HEK293T (cell line): ENCODE data around the gene ADAP1.

Experiments
- CTCF ChIA-PET: fragments of 350-600 bp; formaldehyde crosslinking; extraction: SDS; loops from one replicate; lab custom pipeline; 2021; ENCODE audit warnings: antibody characterized with exemption, inconsistent platforms; lab: Yijun Ruan, JAX
- POLR2A ChIA-PET: fragments of 350-600 bp; formaldehyde crosslinking; extraction: SDS; loops from one replicate; lab custom pipeline; 2020; ENCODE audit warnings: antibody characterized with exemption, inconsistent platforms; lab: Yijun Ruan, JAX
- DNase-seq: peaks from one replicate; pipeline ENCODE4 v3.0.0; 2012; ENCODE audit warnings: mixed read lengths; ENCODE audit errors: extremely low spot score
- ARNT ChIP-seq: fragments of 450-650 bp; IDR thresholded peaks from 2 replicates; pipeline ENCODE4 v1.6.1; 2017; ENCODE audit warnings: mild to moderate bottlenecking
- BHLHE40 ChIP-seq: fragments of 450-650 bp; IDR thresholded peaks from 2 replicates; pipeline ENCODE4 v1.6.1; 2016; ENCODE audit warnings: mild to moderate bottlenecking, moderate library complexity, borderline replicate concordance
- CTBP1 ChIP-seq: fragments of 450-650 bp; IDR thresholded peaks from 2 replicates; pipeline ENCODE4 v1.6.1; 2016; ENCODE audit warnings: borderline replicate concordance
- ELF4 ChIP-seq: fragments of 450-650 bp; IDR thresholded peaks from 2 replicates; pipeline ENCODE4 v1.6.1; 2017; ENCODE audit warnings: antibody characterized with exemption
- FOXA1 ChIP-seq: fragments of 450-650 bp; IDR thresholded peaks from 2 replicates; pipeline ENCODE4 v1.6.1; 2016; ENCODE audit warnings: mild to moderate bottlenecking
- FOXK2 ChIP-seq: fragments of 450-650 bp; IDR thresholded peaks from 2 replicates; pipeline ENCODE4 v1.6.1; 2016; ENCODE audit warnings: mild to moderate bottlenecking
- FOXM1 ChIP-seq: fragments of 450-650 bp; IDR thresholded peaks from 2 replicates; pipeline ENCODE4 v1.6.1; 2017; ENCODE audit warnings: mild to moderate bottlenecking, borderline replicate concordance
- HDGF ChIP-seq: fragments of 450-650 bp; IDR thresholded peaks from 2 replicates; pipeline ENCODE4 v1.6.1; 2017; ENCODE audit warnings: antibody characterized with exemption, borderline replicate concordance
- L3MBTL2 ChIP-seq: fragments of 450-650 bp; conservative IDR thresholded peaks from 2 replicates; pipeline ENCODE4 v1.6.1; 2016; ENCODE audit warnings: mild to moderate bottlenecking
- LEF1 ChIP-seq: fragments of 450-650 bp; IDR thresholded peaks from 2 replicates; pipeline ENCODE4 v1.6.1; 2017; ENCODE audit warnings: mild to moderate bottlenecking, borderline replicate concordance
- NFRKB ChIP-seq: fragments of 450-650 bp; IDR thresholded peaks from 2 replicates; pipeline ENCODE4 v1.6.1; 2016; ENCODE audit warnings: mild to moderate bottlenecking, moderate library complexity
- SP1 ChIP-seq: fragments of 450-650 bp; IDR thresholded peaks from 2 replicates; pipeline ENCODE4 v1.6.1; 2017
- SUZ12 ChIP-seq: fragments of 450-650 bp; IDR thresholded peaks from 2 replicates; pipeline ENCODE4 v1.6.1; 2016; ENCODE audit warnings: mild to moderate bottlenecking
- TARDBP ChIP-seq: fragments of 450-650 bp; IDR thresholded peaks from 2 replicates; pipeline ENCODE4 v1.6.1; 2016
- ZNF384 ChIP-seq: fragments of 450-650 bp; IDR thresholded peaks from 2 replicates; pipeline ENCODE4 v1.6.1; 2016
- TF ChIP-seq, protein P1 (sequence below): fragments of 450-650 bp; IDR thresholded peaks from 2 replicates; pipeline ENCODE4 v1.6.1; 2016

Gene ADAP1

DNA sequence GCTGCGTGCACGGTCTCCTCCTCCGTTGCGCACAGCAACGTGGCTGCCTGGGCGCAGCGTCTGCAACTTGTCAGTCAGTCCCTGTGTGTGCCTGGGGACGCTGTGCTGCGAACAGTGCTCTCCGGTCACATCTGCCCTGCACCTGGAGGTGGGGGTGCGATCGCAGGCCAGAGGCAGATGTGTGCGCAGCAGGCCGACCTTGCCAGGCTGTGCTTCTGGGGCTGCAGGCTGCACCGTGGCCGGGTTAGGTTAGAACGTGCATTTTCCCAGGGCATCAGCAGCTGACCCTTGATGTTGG, 86.3 kb downstream of the ADAP1 start:
- CTCF ChIA-PET: no interaction called here
- DNase-seq: no peak
- TF ChIP-seq ARNT: no peak
- no peak for TF ChIP-seq FOXM1
- TF ChIP-seq FOXK2: no peak
- no peak for TF ChIP-seq ZNF384
- TF ChIP-seq BHLHE40: no peak
- no peak for TF ChIP-seq NFRKB
- TF ChIP-seq TARDBP: no peak
- no peak for TF ChIP-seq SP1
- TF ChIP-seq CTBP1: no peak
- TF ChIP-seq L3MBTL2: no peak
- TF ChIP-seq HDGF: no peak
- no peak for TF ChIP-seq LEF1
- TF ChIP-seq FOXA1: no peak
- TF ChIP-seq, protein P1, sequence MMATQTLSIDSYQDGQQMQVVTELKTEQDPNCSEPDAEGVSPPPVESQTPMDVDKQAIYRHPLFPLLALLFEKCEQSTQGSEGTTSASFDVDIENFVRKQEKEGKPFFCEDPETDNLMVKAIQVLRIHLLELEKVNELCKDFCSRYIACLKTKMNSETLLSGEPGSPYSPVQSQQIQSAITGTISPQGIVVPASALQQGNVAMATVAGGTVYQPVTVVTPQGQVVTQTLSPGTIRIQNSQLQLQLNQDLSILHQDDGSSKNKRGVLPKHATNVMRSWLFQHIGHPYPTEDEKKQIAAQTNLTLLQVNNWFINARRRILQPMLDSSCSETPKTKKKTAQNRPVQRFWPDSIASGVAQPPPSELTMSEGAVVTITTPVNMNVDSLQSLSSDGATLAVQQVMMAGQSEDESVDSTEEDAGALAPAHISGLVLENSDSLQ: no peak
- no peak for TF ChIP-seq SUZ12
- POLR2A ChIA-PET: no interaction called here

DNA sequence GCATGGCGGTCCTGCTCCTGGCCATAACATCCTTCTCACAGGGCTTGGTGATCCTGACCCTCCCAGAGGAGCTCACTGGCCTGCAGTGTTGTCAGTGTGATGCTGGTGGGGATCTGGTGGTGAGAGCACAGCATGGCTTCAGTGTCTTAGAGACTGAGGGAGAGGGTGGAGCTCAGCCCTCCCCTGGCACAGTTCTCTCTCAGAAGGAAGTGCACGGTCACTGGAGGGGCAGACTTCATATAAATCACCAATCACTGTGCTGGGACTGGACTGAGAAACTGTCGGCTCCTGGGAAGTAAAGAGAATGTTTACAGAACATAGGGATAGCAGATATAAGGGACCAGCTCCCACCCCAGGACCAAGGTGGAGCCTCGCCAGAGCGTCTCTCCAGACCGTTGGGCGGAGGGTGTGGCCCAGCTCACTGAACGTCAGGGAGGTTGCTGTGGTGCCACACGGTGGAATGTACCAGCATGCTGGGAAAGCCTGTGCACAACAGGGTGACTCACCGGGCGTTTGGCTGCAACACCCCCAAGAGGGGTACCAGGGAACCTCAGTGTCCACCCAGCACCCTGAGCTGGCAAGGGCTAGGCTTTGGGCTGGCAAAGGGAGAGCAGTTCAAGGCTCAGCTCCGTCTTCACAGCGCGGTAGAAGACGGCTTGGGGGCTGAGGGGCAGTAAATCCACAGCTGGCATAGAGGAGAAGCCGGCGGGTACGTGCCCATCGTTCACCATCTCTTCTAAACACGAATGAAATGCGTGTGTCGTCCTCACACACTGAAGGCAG, 86.9 kb downstream of the ADAP1 start:
- POLR2A ChIA-PET: no interaction called here
- TF ChIP-seq SUZ12 (no peak), CTBP1 (no peak), FOXK2 (no peak), LEF1 (no peak), ELF4 (no peak), TARDBP (no peak), BHLHE40 (no peak)
- CTCF ChIA-PET: no interaction called here
- no peak for DNase-seq

DNA sequence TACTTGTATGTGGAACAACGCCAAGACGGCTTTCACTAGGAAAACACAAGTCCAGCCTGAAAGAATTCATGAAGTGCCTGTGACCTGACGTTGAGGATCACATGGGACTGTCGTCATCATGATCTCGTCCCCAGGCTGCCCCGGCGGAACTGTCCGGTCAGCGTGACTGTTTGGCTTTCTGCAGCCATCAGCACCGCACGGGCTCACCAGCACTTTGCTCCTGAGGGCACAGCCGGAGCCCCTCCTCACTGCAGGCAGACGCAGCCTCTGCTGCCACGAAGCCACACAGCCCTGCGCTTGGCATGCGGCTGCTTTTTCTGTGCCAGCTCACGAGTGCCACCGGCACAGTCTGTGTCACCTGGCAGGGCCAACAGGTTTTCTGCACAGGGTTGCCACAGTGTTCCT, 87.5 kb downstream of the ADAP1 start:
- DNase-seq: no peak
- POLR2A ChIA-PET: no interaction called here
- no peak for TF ChIP-seq TARDBP
- no peak for TF ChIP-seq NFRKB
- no peak for TF ChIP-seq CTBP1
- TF ChIP-seq, protein P1: no peak
- no peak for TF ChIP-seq SUZ12
- TF ChIP-seq ARNT: no peak
- TF ChIP-seq ELF4: no peak
- no peak for TF ChIP-seq LEF1
- TF ChIP-seq FOXM1: no peak
- TF ChIP-seq ZNF384: no peak
- no peak for TF ChIP-seq FOXA1
- CTCF ChIA-PET: no interaction called here

- TF ChIP-seq LEF1 (no peak), HDGF (no peak), TARDBP (no peak), CTBP1 (no peak), SUZ12 (no peak), FOXA1 (no peak), FOXK2 (no peak), SP1 (no peak)
- CTCF ChIA-PET: no interaction called here
- DNase-seq: no peak
- POLR2A ChIA-PET: no interaction called here
Measured at GRCh38 chr7:865921-866320, 88.6 kb downstream of the ADAP1 start.

DNA sequence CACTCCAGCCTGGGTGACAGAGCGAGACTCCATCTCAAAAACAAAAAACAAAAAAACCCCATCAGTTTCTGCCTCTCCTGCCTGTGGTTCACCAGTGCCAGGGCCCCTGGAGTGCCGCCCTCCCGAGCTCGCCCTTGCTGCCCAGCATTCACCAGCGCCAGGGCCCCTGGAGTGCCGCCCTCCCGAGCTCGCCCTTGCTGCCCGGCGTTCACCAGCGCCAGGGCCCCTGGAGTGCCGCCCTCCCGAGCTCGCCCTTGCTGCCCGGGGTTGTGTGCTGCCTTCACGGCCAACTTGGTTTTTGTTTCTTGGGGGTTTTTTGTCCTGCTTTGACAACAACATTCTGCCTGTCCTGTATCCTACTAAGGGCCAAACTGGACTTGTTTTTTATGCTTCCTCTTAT, 91.4 kb downstream of the ADAP1 start:
- CTCF ChIA-PET: no interaction called here
- DNase-seq: no peak
- POLR2A ChIA-PET: no interaction called here
- TF ChIP-seq LEF1 (no peak), HDGF (no peak), ARNT (no peak), BHLHE40 (no peak), L3MBTL2 (no peak), SUZ12 (no peak), NFRKB (no peak), CTBP1 (no peak)

- no peak for DNase-seq
- ChIA-PET CTCF (no interaction called here), POLR2A (no interaction called here)
- no peak for TF ChIP-seq TARDBP
- TF ChIP-seq FOXA1: no peak
Measured at GRCh38 chr7:862157-862556, 92.3 kb downstream of the ADAP1 start.

DNA sequence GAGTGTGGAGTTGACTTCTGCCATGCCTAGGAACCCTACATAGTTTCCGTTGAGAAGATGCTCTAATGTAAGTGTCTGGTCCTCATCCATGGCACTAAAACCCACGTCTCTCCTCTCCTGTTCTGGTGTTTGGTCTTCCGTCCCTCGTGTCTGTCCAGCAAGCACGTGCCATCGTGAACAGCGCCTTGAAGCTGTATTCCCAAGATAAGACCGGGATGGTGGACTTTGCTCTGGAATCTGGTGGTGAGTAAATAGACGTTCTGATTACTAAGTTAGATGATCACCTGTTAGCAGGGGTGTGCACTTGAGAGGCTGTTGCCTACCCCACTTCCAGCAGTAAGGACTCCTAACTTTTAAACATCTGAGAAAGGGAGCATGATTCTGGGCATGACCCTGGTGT, 93.3 kb downstream of the ADAP1 start:
- CTCF ChIA-PET: no interaction called here
- DNase-seq: no peak
- POLR2A ChIA-PET: no interaction called here
- TF ChIP-seq, protein P1: no peak
